ENCODE measurements around the gene ZFYVE19. TPM values are rescaled to one million over a fixed set of nuclear protein-coding genes. Genes with fewer than 3 reads are reported as not detected.

Gene ZFYVE19
- total and polyA plus RNA-seq, 2 of the 4 experiments (the other 2 are of a cell fraction), result 22.6 to 29.6 TPM

- Histone ChIP-seq H3K79me1 (ENCODE audit: low read depth in 1 of 2, low read length in 2 of 2) (peaks cover 41 to 72% of the 10 kb centered on the region in 2 experiments), H3K18ac (ENCODE audit: low read depth, low read length) (no peak overlapping the region), H2BK120ac (ENCODE audit: low read depth, low read length) (no peak overlapping the region), H3K4me3 (ENCODE audit: insufficient read depth, low read depth, low read length) (no peak overlapping the region), H2BK15ac (ENCODE audit: low read depth, low read length) (no peak overlapping the region), H4K20me1 (ENCODE audit: insufficient read depth, low read length) (peaks cover 3% of the 10 kb centered on the region; the same call in 1 of the 2 replicates), H4K8ac (ENCODE audit: low read depth in 2 of 2, low read length in 2 of 2) (no peak overlapping the region), H4K91ac (ENCODE audit: insufficient read depth, low read depth, low read length) (no peak overlapping the region), H2BK5ac (ENCODE audit: low read depth, low read length, poor library complexity, severe bottlenecking) (no peak overlapping the region), H2BK20ac (ENCODE audit: low read depth, low read length) (no peak overlapping the region), H3K36me3 (ENCODE audit: control insufficient read depth, insufficient read depth, low read length) (peaks cover 2% of the 10 kb centered on the region), H3K4me1 (ENCODE audit: control insufficient read depth, insufficient read depth, low read length) (peaks cover 4% of the 10 kb centered on the region), H2AFZ (replicated peaks; ENCODE audit: low read length, poor library complexity) (no peak overlapping the region), H3K27me3 (ENCODE audit: control insufficient read depth, insufficient read depth, low read length) (no peaks in the 10 kb centered on the region), H3K14ac (replicated peaks; ENCODE audit: low read depth, low read length) (no peak overlapping the region), H3K9me1 (ENCODE audit: insufficient read depth, low read length) (peaks cover 6% of the 10 kb centered on the region; the same call in 1 of the 2 replicates), H4K5ac (ENCODE audit: low read depth, low read length) (no peak overlapping the region), H3K9me3 (ENCODE audit: control insufficient read depth, insufficient read depth, low read length) (no peaks in the 10 kb centered on the region), H2AK9ac (replicated peaks; ENCODE audit: low read depth, low read length, poor library complexity) (no peak overlapping the region), H2AK5ac (ENCODE audit: low read depth, low read length) (no peak overlapping the region), H3K23ac (ENCODE audit: low read depth, low read length) (no peak overlapping the region), H3K27ac (ENCODE audit: insufficient read depth, low read length) (no peak overlapping the region), H3K56ac (ENCODE audit: extremely low read depth, insufficient read depth, low read length) (no peak overlapping the region), H3K4me2 (ENCODE audit: low read depth, low read length) (no peak overlapping the region), H3K4ac (ENCODE audit: low read depth, low read length) (no peak overlapping the region), H3K9ac (ENCODE audit: low read depth, low read length) (no peak overlapping the region)
- ChIA-PET POLR2A (ENCODE audit: unreplicated experiment) (no interaction called here), CTCF (no interaction called here)
- no CpG with 5 or more reads among the region's 2 CpGs for WGBS, 2 experiments (ENCODE audit: extremely low coverage in 2 of 2, insufficient read length in 1 of 2)
- intact Hi-C loops (cut with micrococcal nuclease) (no loop called here), in situ Hi-C loops (cut with MboI; ENCODE audit: low sequenced_read_pairs) (no loop called here), dilution Hi-C loops (cut with HindIII; ENCODE audit: low sequenced_read_pairs, unreplicated experiment) (no loop called here)
- BruUV-seq (replicated peaks), result no TSS peak
- TF ChIP-seq RFX5 (IDR thresholded peaks at IDR 0.05; ENCODE audit: low read depth, low read length) (no peak), CEBPB (IDR thresholded peaks at IDR 0.05; ENCODE audit: low read depth, low read length) (no peak), NFE2L2 (IDR thresholded peaks at IDR 0.05; ENCODE audit: low read depth, low read length) (no peak), FOS (IDR thresholded peaks at IDR 0.05; ENCODE audit: low read depth, low read length) (no peak), MXI1 (IDR thresholded peaks at IDR 0.05; ENCODE audit: borderline replicate concordance, low read depth, low read length) (no peak), RCOR1 (IDR thresholded peaks at IDR 0.05; ENCODE audit: insufficient replicate concordance, low read length) (no peak), RAD21 (IDR thresholded peaks at IDR 0.05; ENCODE audit: low read length) (no peak), SMC3 (IDR thresholded peaks at IDR 0.05; ENCODE audit: low read depth, low read length) (no peak), BHLHE40 (IDR thresholded peaks at IDR 0.05; ENCODE audit: low read depth, low read length) (no peak), MAZ (IDR thresholded peaks at IDR 0.05; ENCODE audit: borderline replicate concordance, low read depth, low read length) (no peak), MAFK (IDR thresholded peaks at IDR 0.05; ENCODE audit: low read depth, low read length) (no peak), CHD1 (IDR thresholded peaks at IDR 0.05; ENCODE audit: low read depth, low read length) (no peak), POLR2A (IDR thresholded peaks at IDR 0.05; ENCODE audit: low read depth, low read length) (no peak)
- TF ChIP-seq, protein P1, sequence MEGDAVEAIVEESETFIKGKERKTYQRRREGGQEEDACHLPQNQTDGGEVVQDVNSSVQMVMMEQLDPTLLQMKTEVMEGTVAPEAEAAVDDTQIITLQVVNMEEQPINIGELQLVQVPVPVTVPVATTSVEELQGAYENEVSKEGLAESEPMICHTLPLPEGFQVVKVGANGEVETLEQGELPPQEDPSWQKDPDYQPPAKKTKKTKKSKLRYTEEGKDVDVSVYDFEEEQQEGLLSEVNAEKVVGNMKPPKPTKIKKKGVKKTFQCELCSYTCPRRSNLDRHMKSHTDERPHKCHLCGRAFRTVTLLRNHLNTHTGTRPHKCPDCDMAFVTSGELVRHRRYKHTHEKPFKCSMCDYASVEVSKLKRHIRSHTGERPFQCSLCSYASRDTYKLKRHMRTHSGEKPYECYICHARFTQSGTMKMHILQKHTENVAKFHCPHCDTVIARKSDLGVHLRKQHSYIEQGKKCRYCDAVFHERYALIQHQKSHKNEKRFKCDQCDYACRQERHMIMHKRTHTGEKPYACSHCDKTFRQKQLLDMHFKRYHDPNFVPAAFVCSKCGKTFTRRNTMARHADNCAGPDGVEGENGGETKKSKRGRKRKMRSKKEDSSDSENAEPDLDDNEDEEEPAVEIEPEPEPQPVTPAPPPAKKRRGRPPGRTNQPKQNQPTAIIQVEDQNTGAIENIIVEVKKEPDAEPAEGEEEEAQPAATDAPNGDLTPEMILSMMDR (conservative IDR thresholded peaks at IDR 0.05; ENCODE audit: low read depth, low read length), result no peak
- TF ChIP-seq, protein P2, sequence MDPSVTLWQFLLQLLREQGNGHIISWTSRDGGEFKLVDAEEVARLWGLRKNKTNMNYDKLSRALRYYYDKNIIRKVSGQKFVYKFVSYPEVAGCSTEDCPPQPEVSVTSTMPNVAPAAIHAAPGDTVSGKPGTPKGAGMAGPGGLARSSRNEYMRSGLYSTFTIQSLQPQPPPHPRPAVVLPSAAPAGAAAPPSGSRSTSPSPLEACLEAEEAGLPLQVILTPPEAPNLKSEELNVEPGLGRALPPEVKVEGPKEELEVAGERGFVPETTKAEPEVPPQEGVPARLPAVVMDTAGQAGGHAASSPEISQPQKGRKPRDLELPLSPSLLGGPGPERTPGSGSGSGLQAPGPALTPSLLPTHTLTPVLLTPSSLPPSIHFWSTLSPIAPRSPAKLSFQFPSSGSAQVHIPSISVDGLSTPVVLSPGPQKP (IDR thresholded peaks at IDR 0.05; ENCODE audit: borderline replicate concordance, low read depth, low read length), result no peak
- ATAC-seq (ENCODE audit: low read depth), result no peak
- DNase-seq, result no peak
Measured at GRCh38 chr15:40803076-40803475, 3.8 kb upstream of the ZFYVE19 start.
